ENCODE results near the gene GDF2. TPM values are rescaled to one million over a fixed set of nuclear protein-coding genes. Genes with fewer than 3 reads are reported as not detected.
A peak's percentile ranks its signal among the peaks of the same experiment; 100 is the strongest.

Gene GDF2
- total RNA-seq, 1 experiment from 2014 or later = not detected

GRCh38 chr10:47282005-47282656, 40.1 kb upstream of the GDF2 start:
- Histone ChIP-seq H4K20me1 (ENCODE audit: control insufficient read depth, insufficient read depth, insufficient read length) (no peaks in the 10 kb centered on the region), H4K5ac (ENCODE audit: insufficient read length, low read depth, low read length) (no peak overlapping the region), H3K79me1 (ENCODE audit: insufficient read depth, low read depth, low read length, poor library complexity, severe bottlenecking) (no peaks in the 10 kb centered on the region), H2AFZ (ENCODE audit: low read length) (no peak overlapping the region), H3T11ph (ENCODE audit: low read length) (no peak overlapping the region), H2BK5ac (ENCODE audit: insufficient read length, low read length) (no peak overlapping the region), H3K4me1 (ENCODE audit: insufficient read depth, low read length) (no peaks in the 10 kb centered on the region; the same call in 1 of the 2 replicates), H3K79me2 (ENCODE audit: insufficient read depth, low read length) (no peaks in the 10 kb centered on the region), H3K27ac (ENCODE audit: insufficient read length, low read depth, low read length) (no peak overlapping the region), H3K4me2 (ENCODE audit: insufficient read depth, insufficient read length, low read length) (no peak overlapping the region), H2BK12ac (ENCODE audit: insufficient read length, low read depth, low read length) (no peak overlapping the region), H3K23me2 (ENCODE audit: insufficient read length, low read depth, low read length, poor library complexity, severe bottlenecking) (no peaks in the 10 kb centered on the region), H3K9ac (ENCODE audit: extremely low read depth, insufficient read length, low read length) (no peak overlapping the region), H3K27me3 (ENCODE audit: insufficient read depth, low read length) (no peaks in the 10 kb centered on the region), H4K91ac (ENCODE audit: insufficient read length, low read depth, low read length) (no peak overlapping the region), H2BK120ac (ENCODE audit: low read depth, low read length, poor library complexity, severe bottlenecking) (no peak overlapping the region), H2BK15ac (ENCODE audit: low read depth, low read length) (no peak overlapping the region), H3K18ac (ENCODE audit: insufficient read length, low read depth, low read length) (no peak overlapping the region), H3K9me3 (ENCODE audit: control insufficient read depth, low read depth, low read length) (no peaks in the 10 kb centered on the region), H3K56ac (ENCODE audit: insufficient read length, low read depth, low read length) (no peak overlapping the region), H2BK20ac (ENCODE audit: low read depth, low read length, poor library complexity, severe bottlenecking) (no peak overlapping the region), H2AK5ac (ENCODE audit: insufficient read length, low read length) (no peak overlapping the region), H3K14ac (ENCODE audit: insufficient read depth, low read length) (no peak overlapping the region; the same call in 1 of the 2 replicates), H4K8ac (replicated peaks; ENCODE audit: insufficient read length, low read depth, low read length) (no peak overlapping the region), H3K23ac (ENCODE audit: insufficient read length, low read depth, low read length) (no peak overlapping the region), H3K4ac (ENCODE audit: low read depth, low read length) (no peak overlapping the region)
- DNase-seq = no peak
- H3K4me3 Mint-ChIP-seq = no peak overlapping the region
- TF ChIP-seq CTCF (conservative IDR thresholded peaks at IDR 0.05) = no peak
- H3K4me1 Mint-ChIP-seq = peaks cover 3 to 7% of the 10 kb centered on the region in 2 experiments; a peak in 3 of 4 replicates
- H3K36me3 Mint-ChIP-seq (ENCODE audit: insufficient read depth in 1 of 3, low read depth in 3 of 3) = no peaks in the 10 kb centered on the region; a peak in 1 of 7 replicates
- no peaks in the 10 kb centered on the region for H3K9me3 Mint-ChIP-seq
- 0 out of 7 replicates have a peak overlapping the region, but pooled peaks of 1 of the 3 experiments have one; percentile 10 for H3K27ac Mint-ChIP-seq
- no CpG with 5 or more reads among the region's 6 CpGs for WGBS (ENCODE audit: extremely low coverage, insufficient read length, low lambda C conversion rate)
- peaks cover 10% of the 10 kb centered on the region for H3K27me3 Mint-ChIP-seq (ENCODE audit: low read depth)
